ENCODE data around the gene CDCA3.

The CDCA3 gene

GRCh38 chr12:6810758-6811157 is 40.3 kb downstream of the CDCA3 start:
- in situ Hi-C loops (cut with HindIII; ENCODE audit: low pct_unique_long_range_greater_than_20kb, low sequenced_read_pairs) = no loop called here
- DNase-seq (ENCODE audit: low read depth in 1 of 2, low spot score in 1 of 2) = no peak
- no peak for TF ChIP-seq JUND (IDR thresholded peaks at IDR 0.05; ENCODE audit: low read depth)

- in situ Hi-C loops (cut with HindIII; ENCODE audit: low pct_unique_long_range_greater_than_20kb, low sequenced_read_pairs) = no loop called here
- no peak for TF ChIP-seq JUND (IDR thresholded peaks at IDR 0.05; ENCODE audit: low read depth)
- no peak for DNase-seq (ENCODE audit: low read depth in 1 of 2, low spot score in 1 of 2)
Observed at GRCh38 chr12:6809056-6809455, 42.0 kb downstream of the CDCA3 start.

- no peak for DNase-seq (ENCODE audit: low read depth in 1 of 2, low spot score in 1 of 2)
- no peak for TF ChIP-seq JUND (IDR thresholded peaks at IDR 0.05; ENCODE audit: low read depth)
- in situ Hi-C loops (cut with HindIII; ENCODE audit: low pct_unique_long_range_greater_than_20kb, low sequenced_read_pairs) = no loop called here
Observed at GRCh38 chr12:6807170-6807569, 43.9 kb downstream of the CDCA3 start.

- TF ChIP-seq JUND (IDR thresholded peaks at IDR 0.05; ENCODE audit: low read depth) = no peak
- no peak for DNase-seq (ENCODE audit: low read depth in 1 of 2, low spot score in 1 of 2)
- in situ Hi-C loops (cut with HindIII; ENCODE audit: low pct_unique_long_range_greater_than_20kb, low sequenced_read_pairs) = no loop called here
Observed at GRCh38 chr12:6799147-6799546, 51.9 kb downstream of the CDCA3 start.
